Caco-2 (cell line): ENCODE data around the gene GULP1. TPM values are rescaled to one million over a fixed set of nuclear protein-coding genes. Genes with fewer than 3 reads are reported as not detected.

Experiments used
- BruUV-seq: library from RNA; stranded (reverse); fragments of 400-500 nt; replicated peaks from 2 replicates; lab custom pipeline; 2021; lab: Mats Ljungman, UMichigan
- CTCF ChIA-PET: fragments of 300-600 bp; sonication (Branson Sonifier 250); formaldehyde crosslinking; loops from one replicate; lab custom pipeline; 2022; ENCODE audit warnings: antibody characterized with exemption; lab: Charles Lee
- POLR2A ChIA-PET: fragments of 300-600 bp; sonication (Branson Sonifier 250); formaldehyde crosslinking; loops from one replicate; lab custom pipeline; 2022; ENCODE audit warnings: antibody characterized with exemption; lab: Charles Lee
- DNase-seq, 2 experiments: peaks; one replicate each; pipeline versions ENCODE4 v3.0.0 to v3.0.0-alpha.2; 2020 to 2022
- H3K27me3 ChIP-seq: replicated peaks from 2 replicates; pipeline ENCODE4 v1.6.0; 2011; ENCODE audit warnings: low read length; ENCODE audit not compliant: control insufficient read depth, insufficient read depth
- H3K36me3 ChIP-seq: 2 replicates; pipeline ENCODE4 v1.5.1; 2011; ENCODE audit warnings: low read length; ENCODE audit not compliant: control insufficient read depth, insufficient read depth
- H3K4me1 ChIP-seq: fragments of 250-450 bp; sonication (Bioruptor Pico); 2 replicates; pipeline ENCODE4 v1.5.1; 2020; ENCODE audit warnings: mild to moderate bottlenecking
- H3K4me3 ChIP-seq: 2 replicates; pipeline ENCODE4 v1.5.1; 2011; ENCODE audit warnings: low read depth, mild to moderate bottlenecking, control low read depth, low read length
- H3K9me3 ChIP-seq: fragments of 250-450 bp; sonication (Bioruptor Pico); 2 replicates; pipeline ENCODE4 v1.5.1; 2020; ENCODE audit warnings: mild to moderate bottlenecking, moderate library complexity
- H3K27ac Mint-ChIP-seq: one replicate; pipeline ENCODE4 v1.8.0; 2022; ENCODE audit warnings: mixed read lengths; ENCODE audit not compliant: unreplicated experiment
- H3K27me3 Mint-ChIP-seq: one replicate; pipeline ENCODE4 v1.8.0; 2022; ENCODE audit warnings: mixed read lengths; ENCODE audit not compliant: insufficient read depth, unreplicated experiment
- H3K36me3 Mint-ChIP-seq: one replicate; pipeline ENCODE4 v1.8.0; 2022; ENCODE audit warnings: mild to moderate bottlenecking, mixed read lengths; ENCODE audit not compliant: insufficient read depth, unreplicated experiment
- H3K4me1 Mint-ChIP-seq: one replicate; pipeline ENCODE4 v1.8.0; 2022; ENCODE audit warnings: low read depth, mixed read lengths; ENCODE audit not compliant: unreplicated experiment
- H3K4me3 Mint-ChIP-seq: one replicate; pipeline ENCODE4 v1.8.0; 2022; ENCODE audit warnings: mild to moderate bottlenecking, moderate library complexity, mixed read lengths; ENCODE audit not compliant: unreplicated experiment
- H3K9me3 Mint-ChIP-seq: one replicate; pipeline ENCODE4 v1.8.0; 2022; ENCODE audit warnings: mixed read lengths; ENCODE audit not compliant: unreplicated experiment
- intact Hi-C: fragments of 100-400 bp; cut with micrococcal nuclease; formaldehyde crosslinking; loops from one replicate; pipeline ENCODE4 v1.10.0; 2022; ENCODE audit not compliant: unreplicated experiment
- total RNA-seq: library from RNA; stranded (reverse); gene quantifications from 2 replicates; pipeline ENCODE4 v1.2.3, GENCODE V29; 2022
- TF ChIP-seq, protein P1 (sequence below), 2 experiments: fragments of 200-600 bp in 1 of 2; IDR thresholded peaks; 1 replicate in 1 of 2; 2 replicates in 1 of 2; pipeline versions ENCODE4 v1.5.1 to v1.8.0; 2011 to 2022; ENCODE audit warnings: antibody characterized with exemption in 1 of 2, control low read depth in 1 of 2, inconsistent platforms in 1 of 2, low read depth in 1 of 2, low read length in 1 of 2, mild to moderate bottlenecking in 1 of 2, moderate library complexity in 1 of 2; ENCODE audit not compliant: insufficient read depth in 1 of 2, severe bottlenecking in 1 of 2, unreplicated experiment in 1 of 2

Gene GULP1
- total RNA-seq, 1 experiment from 2014 or later, result 32.4 TPM

DNA sequence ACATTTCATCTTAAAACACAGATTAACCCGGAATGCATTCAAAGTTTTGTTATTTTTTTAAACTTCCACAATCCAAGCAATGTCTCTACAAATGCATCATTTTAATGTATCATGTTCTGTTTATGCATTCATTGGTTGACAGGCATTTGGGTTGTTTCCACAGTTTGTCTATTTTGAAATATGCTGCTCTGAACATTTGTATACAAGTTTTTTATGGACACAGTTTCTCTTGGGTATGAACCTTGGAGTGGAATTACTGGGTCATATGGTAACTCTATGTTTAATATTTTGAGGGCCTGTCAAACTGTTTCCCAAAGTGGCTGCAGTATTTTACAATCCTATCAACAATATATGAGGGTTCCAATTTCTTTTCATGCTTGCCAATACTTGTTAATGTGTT lies 57.3 kb downstream of the GULP1 start:
- Histone ChIP-seq H3K9me3 (no peaks in the 10 kb centered on the region), H3K36me3 (no peaks in the 10 kb centered on the region), H3K27me3 (no peaks in the 10 kb centered on the region), H3K4me1 (no peaks in the 10 kb centered on the region), H3K4me3 (no peak overlapping the region)
- ChIA-PET CTCF (no interaction called here), POLR2A (no interaction called here)
- Mint-ChIP-seq H3K27ac (no peak overlapping the region), H3K36me3 (no peaks in the 10 kb centered on the region), H3K4me3 (no peak overlapping the region), H3K4me1 (no peaks in the 10 kb centered on the region), H3K9me3 (no peaks in the 10 kb centered on the region), H3K27me3 (no peaks in the 10 kb centered on the region)
- BruUV-seq, result no TSS peak
- intact Hi-C loops, result no loop called here
- no peak for DNase-seq
- TF ChIP-seq, protein P1, sequence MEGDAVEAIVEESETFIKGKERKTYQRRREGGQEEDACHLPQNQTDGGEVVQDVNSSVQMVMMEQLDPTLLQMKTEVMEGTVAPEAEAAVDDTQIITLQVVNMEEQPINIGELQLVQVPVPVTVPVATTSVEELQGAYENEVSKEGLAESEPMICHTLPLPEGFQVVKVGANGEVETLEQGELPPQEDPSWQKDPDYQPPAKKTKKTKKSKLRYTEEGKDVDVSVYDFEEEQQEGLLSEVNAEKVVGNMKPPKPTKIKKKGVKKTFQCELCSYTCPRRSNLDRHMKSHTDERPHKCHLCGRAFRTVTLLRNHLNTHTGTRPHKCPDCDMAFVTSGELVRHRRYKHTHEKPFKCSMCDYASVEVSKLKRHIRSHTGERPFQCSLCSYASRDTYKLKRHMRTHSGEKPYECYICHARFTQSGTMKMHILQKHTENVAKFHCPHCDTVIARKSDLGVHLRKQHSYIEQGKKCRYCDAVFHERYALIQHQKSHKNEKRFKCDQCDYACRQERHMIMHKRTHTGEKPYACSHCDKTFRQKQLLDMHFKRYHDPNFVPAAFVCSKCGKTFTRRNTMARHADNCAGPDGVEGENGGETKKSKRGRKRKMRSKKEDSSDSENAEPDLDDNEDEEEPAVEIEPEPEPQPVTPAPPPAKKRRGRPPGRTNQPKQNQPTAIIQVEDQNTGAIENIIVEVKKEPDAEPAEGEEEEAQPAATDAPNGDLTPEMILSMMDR (IDR thresholded peaks at IDR 0.05; ENCODE audit: insufficient read depth in 1 of 2, low read depth in 1 of 2, low read length in 1 of 2, severe bottlenecking in 1 of 2, unreplicated experiment in 1 of 2), result no peak

DNA sequence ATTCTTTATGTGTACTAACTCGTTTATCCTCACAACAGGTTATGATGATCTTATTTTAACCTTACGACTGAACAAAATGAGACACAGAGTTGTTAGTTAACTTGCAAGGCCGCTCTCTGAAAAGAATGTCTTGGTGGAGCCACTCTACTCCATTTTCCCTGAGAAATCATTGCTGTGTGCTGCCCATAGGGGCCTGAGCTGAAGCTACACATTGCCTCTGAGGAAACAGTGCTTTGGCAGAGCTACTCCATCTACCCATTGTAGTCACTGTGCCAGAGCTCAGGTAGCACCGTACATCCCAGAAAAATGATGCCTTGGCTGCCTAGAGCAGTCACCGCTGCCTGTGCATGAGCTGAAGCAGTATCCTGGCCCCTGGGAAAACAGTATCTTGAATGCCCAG lies 61.6 kb downstream of the GULP1 start:
- Histone ChIP-seq H3K9me3 (no peaks in the 10 kb centered on the region), H3K27me3 (no peaks in the 10 kb centered on the region), H3K36me3 (no peaks in the 10 kb centered on the region), H3K4me1 (no peaks in the 10 kb centered on the region), H3K4me3 (no peak overlapping the region)
- intact Hi-C loops, result no loop called here
- Mint-ChIP-seq H3K36me3 (no peaks in the 10 kb centered on the region), H3K9me3 (peaks cover 16% of the 10 kb centered on the region), H3K4me1 (no peaks in the 10 kb centered on the region), H3K4me3 (no peak overlapping the region), H3K27me3 (no peaks in the 10 kb centered on the region), H3K27ac (no peak overlapping the region)
- ChIA-PET CTCF (no interaction called here), POLR2A (no interaction called here)
- BruUV-seq, result no TSS peak
- TF ChIP-seq, protein P1 (IDR thresholded peaks at IDR 0.05; ENCODE audit: insufficient read depth in 1 of 2, low read depth in 1 of 2, low read length in 1 of 2, severe bottlenecking in 1 of 2, unreplicated experiment in 1 of 2), result no peak
- no peak for DNase-seq

GRCh38 chr2:188360485-188361263 lies 69.0 kb downstream of the GULP1 start:
- no peak overlapping the region for H3K27ac Mint-ChIP-seq
- CTCF ChIA-PET, result interaction anchor here (0.7 kb wide), 1 partner anchor 17 kb away, joined by 5 read pairs; no protein-coding TSS in a partner anchor
- POLR2A ChIA-PET, result no interaction called here
- H3K4me3 ChIP-seq, result no peak overlapping the region
- BruUV-seq, result no TSS peak
- H3K27me3 Mint-ChIP-seq, result no peaks in the 10 kb centered on the region
- no peaks in the 10 kb centered on the region for H3K9me3 ChIP-seq
- TF ChIP-seq, protein P1 (IDR thresholded peaks at IDR 0.05; ENCODE audit: insufficient read depth in 1 of 2, low read depth in 1 of 2, low read length in 1 of 2, severe bottlenecking in 1 of 2, unreplicated experiment in 1 of 2), result no peak
- H3K4me3 Mint-ChIP-seq, result no peak overlapping the region
- DNase-seq, result no peak
- H3K9me3 Mint-ChIP-seq, result peaks cover 3% of the 10 kb centered on the region
- H3K36me3 Mint-ChIP-seq, result no peaks in the 10 kb centered on the region
- no peaks in the 10 kb centered on the region for H3K36me3 ChIP-seq
- no peaks in the 10 kb centered on the region for H3K27me3 ChIP-seq
- intact Hi-C loops, result loop anchor here (10.0 kb wide), 1 partner anchor 506 kb away; no protein-coding TSS in a partner anchor
- peaks cover 13% of the 10 kb centered on the region for H3K4me1 Mint-ChIP-seq
- H3K4me1 ChIP-seq, result no peaks in the 10 kb centered on the region; the same call in none of the 2 replicates
